ENCODE results near the gene MDFIC.

Gene MDFIC

GRCh38 chr7:115056019-115056418, 134.1 kb downstream of the MDFIC start:
- no peak for TF ChIP-seq CTCF (conservative IDR thresholded peaks at IDR 0.05)
- no peak overlapping the region for H3K27ac ChIP-seq

GRCh38 chr7:115058726-115059125, 136.8 kb downstream of the MDFIC start:
- H3K27ac ChIP-seq = no peak overlapping the region
- TF ChIP-seq CTCF (conservative IDR thresholded peaks at IDR 0.05) = no peak

- no peak for TF ChIP-seq CTCF (conservative IDR thresholded peaks at IDR 0.05)
- no peak overlapping the region for H3K27ac ChIP-seq
Measured at GRCh38 chr7:115059321-115059720, 137.4 kb downstream of the MDFIC start.

- no peak overlapping the region for H3K27ac ChIP-seq
- no peak for TF ChIP-seq CTCF (conservative IDR thresholded peaks at IDR 0.05)
Measured at GRCh38 chr7:115060095-115060870, 138.4 kb downstream of the MDFIC start.

- no peak for TF ChIP-seq CTCF (conservative IDR thresholded peaks at IDR 0.05)
- H3K27ac ChIP-seq = no peak overlapping the region
Measured at GRCh38 chr7:115066050-115066449, 144.2 kb downstream of the MDFIC start.

- no peak overlapping the region for H3K27ac ChIP-seq
- TF ChIP-seq CTCF (conservative IDR thresholded peaks at IDR 0.05) = no peak
Measured at GRCh38 chr7:115066634-115067033, 144.7 kb downstream of the MDFIC start.

GRCh38 chr7:115068220-115068619, 146.3 kb downstream of the MDFIC start:
- no peak for TF ChIP-seq CTCF (conservative IDR thresholded peaks at IDR 0.05)

More at GRCh38 chr7:115068220-115068619, 146.3 kb downstream of the MDFIC start:
- no peak overlapping the region for H3K27ac ChIP-seq

Measured in VCaP (cell line).